Forelimb muscle (tissue), 1 donor: ENCODE data around the gene MYH9. TPM values are rescaled to one million over a fixed set of nuclear protein-coding genes. Genes with fewer than 3 reads are reported as not detected.

ENCODE experiments used
- polyA plus RNA-seq: library from polyadenylated mRNA; unstranded; fragments of 120-200 nt; gene quantifications from one replicate; pipeline ENCODE4 v1.2.1, GENCODE V29; 2013; ENCODE audit not compliant: insufficient read length

The MYH9 gene
- polyA plus RNA-seq, 1 donor = 83.0 TPM

Other genes starting within 250 kb of the MYH9 start
- 9.1 TPM for gene APOL3, start 227.2 kb downstream of the MYH9 start, polyA plus RNA-seq
- 20.3 TPM for gene APOL4, start 186.2 kb downstream of the MYH9 start, polyA plus RNA-seq
- gene APOL2, start 148.4 kb downstream of the MYH9 start, polyA plus RNA-seq = 22.9 TPM
- 4.3 TPM for gene APOL1, start 134.8 kb downstream of the MYH9 start, polyA plus RNA-seq
- 107 TPM for gene TXN2, start 93.7 kb upstream of the MYH9 start, polyA plus RNA-seq
- gene FOXRED2, start 119.1 kb upstream of the MYH9 start, polyA plus RNA-seq = 17.3 TPM
- gene EIF3D, start 141.2 kb upstream of the MYH9 start, polyA plus RNA-seq = 184 TPM